ENCODE measurements around the gene SLITRK5.

The SLITRK5 gene

GRCh38 chr13:87671031-87671752 is at the start of gene SLITRK5:
SLITRK5 (plus strand) TSS chr13:87671371; CDS start chr13:87675389, 4,018 bp downstream.
- DNase-seq = peak; percentile 97

- DNase-seq = no peak
Measured at GRCh38 chr13:87622971-87623370, 48.2 kb upstream of the SLITRK5 start.

- DNase-seq = peak; percentile 84
Measured at GRCh38 chr13:87656306-87656705, 14.9 kb upstream of the SLITRK5 start.

- DNase-seq = peak; percentile 44
Measured at GRCh38 chr13:87661471-87661870, 9.7 kb upstream of the SLITRK5 start.

GRCh38 chr13:87666831-87667230 is 4.3 kb upstream of the SLITRK5 start:
- peak; percentile 40 for DNase-seq

- no peak for DNase-seq
Measured at GRCh38 chr13:87667686-87668085, 3.5 kb upstream of the SLITRK5 start.

GRCh38 chr13:87669379-87669978 is 1.7 kb upstream of the SLITRK5 start:
- DNase-seq = peak; percentile 89

- DNase-seq = peak; percentile 81
Measured at GRCh38 chr13:87671753-87672605, 808 bp downstream of the SLITRK5 start.

- peak; percentile 81 for DNase-seq
Measured at GRCh38 chr13:87674247-87674738, 3.1 kb downstream of the SLITRK5 start.

GRCh38 chr13:87675851-87676250 is 4.7 kb downstream of the SLITRK5 start:
- DNase-seq = no peak

- no peak for DNase-seq
Measured at GRCh38 chr13:87676254-87677042, 5.3 kb downstream of the SLITRK5 start.

- no peak for DNase-seq
Measured at GRCh38 chr13:87677043-87677495, 5.9 kb downstream of the SLITRK5 start.

- no peak for DNase-seq
Measured at GRCh38 chr13:87677496-87678371, 6.6 kb downstream of the SLITRK5 start.

GRCh38 chr13:87678372-87678752 is 7.2 kb downstream of the SLITRK5 start:
- no peak for DNase-seq

- DNase-seq = peak; percentile 72
Measured at GRCh38 chr13:87680298-87680697, 9.1 kb downstream of the SLITRK5 start.

- DNase-seq = no peak
Measured at GRCh38 chr13:87684850-87685742, 13.9 kb downstream of the SLITRK5 start.

GRCh38 chr13:87696458-87696857 is 25.3 kb downstream of the SLITRK5 start:
- DNase-seq = no peak

GRCh38 chr13:87698268-87698667 is 27.1 kb downstream of the SLITRK5 start:
- DNase-seq = no peak

- no peak for DNase-seq
Measured at GRCh38 chr13:87709947-87710346, 38.8 kb downstream of the SLITRK5 start.

- peak; percentile 17 for DNase-seq
Measured at GRCh38 chr13:87712012-87712411, 40.8 kb downstream of the SLITRK5 start.
